ENCODE measurements around the gene EML4.

- no peak for TF ChIP-seq CTCF (optimal IDR thresholded peaks at IDR 0.05 in 1 of 3, IDR thresholded peaks at IDR 0.05 in 1 of 3, conservative IDR thresholded peaks at IDR 0.05 in 1 of 3; ENCODE audit: extremely low read depth in 1 of 3, insufficient read depth in 2 of 3, low read length in 3 of 3)
- TF ChIP-seq EZH2 (IDR thresholded peaks at IDR 0.05; ENCODE audit: low read length): no peak
Measured at GRCh38 chr2:42261518-42262195, 92.5 kb downstream of the EML4 start.

Data from keratinocyte (primary cell).